DMS 273 (cell line): Measurements from ENCODE around the gene TMTC1.
A peak's percentile ranks its signal among the peaks of the same experiment; 100 is the strongest.
"Not testable (repeated sequence)": the region's sequence is repeated elsewhere in the genome, so short reads cannot be mapped to it uniquely, and the experiment has no call there.

ENCODE experiments used
- DNase-seq: peaks from one replicate; lab custom pipeline; 2025; ENCODE audit not compliant: unreplicated experiment; lab: John Stamatoyannopoulos, UW

TMTC1 gene

DNA sequence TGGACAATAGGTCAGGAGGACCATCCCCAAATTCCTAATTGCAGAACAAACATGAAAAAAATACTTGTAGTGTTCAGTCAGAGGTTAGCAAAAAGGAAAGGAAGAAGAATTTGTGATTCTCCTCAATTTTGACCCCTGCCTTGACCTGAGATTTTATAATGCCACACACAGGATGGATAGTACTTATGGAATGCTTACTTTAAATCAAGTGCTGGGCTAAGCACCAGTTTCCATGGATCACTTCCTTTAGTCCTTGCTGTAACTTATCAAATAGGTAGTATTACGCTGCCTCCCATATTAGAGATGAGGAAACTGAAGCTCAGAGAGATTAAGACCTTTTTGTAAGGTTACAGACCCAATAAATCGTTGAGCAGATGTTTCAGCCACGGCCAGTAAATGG is 205.0 kb downstream of the TMTC1 start:
- DNase-seq, result no peak

DNA sequence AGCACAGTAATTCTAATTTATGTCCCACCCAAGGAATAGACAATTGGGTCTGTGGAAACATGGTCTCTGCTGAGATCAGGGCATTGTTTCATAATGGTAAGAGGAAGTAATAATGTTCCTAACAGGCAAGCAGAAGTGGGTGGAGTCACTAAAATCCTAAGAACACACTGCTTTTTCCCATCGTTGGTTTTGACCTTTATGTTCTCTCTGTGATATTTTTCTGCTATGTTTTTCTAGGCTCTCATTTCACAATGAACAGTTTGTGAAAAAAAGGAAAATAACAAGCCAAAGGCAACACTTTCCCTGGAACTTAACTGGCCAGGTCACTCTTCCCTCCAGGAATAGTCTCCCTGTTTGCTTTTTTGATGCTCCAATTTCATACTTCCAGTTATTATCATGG is 205.7 kb downstream of the TMTC1 start:
- DNase-seq, result no peak

DNA sequence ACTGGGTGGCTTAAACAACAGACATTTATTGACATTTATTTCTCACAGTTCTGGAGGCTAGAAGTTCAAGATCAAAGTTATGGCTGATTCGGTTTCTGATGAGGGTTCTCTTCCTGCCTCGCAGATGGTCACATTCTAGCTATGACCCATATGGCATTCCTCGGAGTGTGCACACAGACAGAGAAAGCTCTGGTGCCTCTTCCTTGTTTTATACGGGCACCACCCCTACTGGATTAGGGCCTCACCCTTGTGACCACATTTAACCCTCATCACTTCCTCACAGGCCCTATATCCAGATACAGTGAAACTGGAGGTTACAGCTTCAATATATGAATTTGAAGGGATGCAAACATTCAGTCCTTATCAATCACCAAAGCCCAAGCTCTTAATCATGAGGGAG is 209.2 kb downstream of the TMTC1 start:
- DNase-seq, result no peak

DNA sequence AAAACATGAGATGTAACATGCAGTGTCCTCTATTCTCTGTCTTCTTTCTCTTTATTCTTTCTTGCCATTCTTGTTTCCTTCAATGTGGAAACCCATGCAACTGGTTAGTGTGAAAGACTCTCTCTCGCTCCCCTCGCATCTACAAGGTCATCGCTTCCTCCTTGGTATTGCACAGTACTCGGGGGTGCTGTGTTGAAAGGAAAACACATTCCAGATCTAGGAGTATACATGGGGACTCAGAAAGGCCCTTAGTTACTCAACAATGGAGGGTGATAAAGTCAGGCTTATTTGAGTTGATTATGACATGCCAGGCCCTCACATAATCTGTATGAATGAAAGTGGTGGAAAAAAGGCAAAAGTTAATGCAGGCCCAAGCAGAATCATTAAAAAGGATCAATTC is 210.8 kb downstream of the TMTC1 start:
- DNase-seq, result no peak

DNA sequence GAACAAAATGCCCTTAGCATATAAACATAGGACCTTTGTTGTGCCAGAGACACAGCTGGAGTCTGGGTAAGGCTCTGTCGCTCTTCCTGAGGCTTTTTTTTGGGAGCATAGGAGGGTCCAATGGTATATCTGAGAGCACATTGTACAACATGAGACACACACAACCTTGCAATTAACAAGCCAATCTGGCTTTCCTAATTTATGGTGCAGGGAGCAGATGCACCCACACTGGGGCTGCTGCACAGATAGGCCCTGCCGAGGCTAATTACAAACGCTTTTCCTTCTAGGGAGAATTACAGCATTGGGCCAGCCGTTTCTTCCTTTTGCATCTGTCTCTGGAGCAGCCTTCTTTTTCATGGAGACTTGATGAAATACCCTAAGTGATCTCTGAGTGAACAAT is 211.3 kb downstream of the TMTC1 start:
- DNase-seq, result peak; percentile 24

DNA sequence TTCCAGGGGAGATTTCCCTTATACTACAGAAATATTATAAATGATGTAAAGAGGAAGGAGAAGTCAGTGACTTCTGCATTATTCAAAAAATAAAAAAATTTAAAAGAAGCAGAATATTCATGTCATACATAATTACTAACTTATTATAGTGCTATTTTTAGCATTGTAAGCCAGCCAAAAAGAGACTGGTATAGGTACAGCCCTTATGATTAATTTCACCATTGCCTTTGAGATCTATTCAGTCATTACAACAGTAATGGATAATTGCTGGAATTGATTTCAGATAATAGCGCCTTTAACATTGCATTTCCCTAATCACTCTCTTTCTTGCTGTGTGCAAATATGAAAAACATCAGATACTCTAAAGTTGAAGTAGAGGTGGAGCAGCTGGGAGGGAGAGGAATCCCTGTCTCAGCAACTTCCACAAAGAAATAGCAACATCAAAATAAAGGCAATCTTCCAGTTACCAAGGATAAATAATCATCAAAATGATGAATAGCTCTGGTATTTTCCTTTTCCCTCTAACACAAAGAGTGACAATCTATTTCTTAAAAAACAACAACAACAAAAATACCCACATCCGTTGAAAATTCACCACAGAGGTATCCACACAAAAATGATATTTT is 214.5 kb downstream of the TMTC1 start:
- no peak for DNase-seq

DNA sequence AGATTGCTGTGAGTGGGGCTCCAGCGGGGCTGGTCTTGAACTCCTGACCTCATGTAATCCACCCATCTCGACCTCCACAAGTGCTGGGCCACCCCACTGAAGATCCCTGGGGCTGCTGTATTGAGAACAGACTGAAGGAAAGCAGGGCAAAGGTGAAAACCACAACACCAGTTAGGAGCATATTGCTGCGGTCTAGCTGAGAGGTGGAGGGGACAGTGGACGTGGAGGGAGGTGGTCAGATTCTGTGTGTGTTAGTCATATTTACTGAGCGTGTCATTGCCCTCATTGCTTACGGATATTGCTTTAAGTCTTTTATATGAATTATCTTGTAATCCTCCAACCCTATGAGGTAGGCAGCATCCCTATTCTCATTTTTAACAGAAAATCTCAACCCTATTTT is 217.3 kb downstream of the TMTC1 start:
- no peak for DNase-seq

DNA sequence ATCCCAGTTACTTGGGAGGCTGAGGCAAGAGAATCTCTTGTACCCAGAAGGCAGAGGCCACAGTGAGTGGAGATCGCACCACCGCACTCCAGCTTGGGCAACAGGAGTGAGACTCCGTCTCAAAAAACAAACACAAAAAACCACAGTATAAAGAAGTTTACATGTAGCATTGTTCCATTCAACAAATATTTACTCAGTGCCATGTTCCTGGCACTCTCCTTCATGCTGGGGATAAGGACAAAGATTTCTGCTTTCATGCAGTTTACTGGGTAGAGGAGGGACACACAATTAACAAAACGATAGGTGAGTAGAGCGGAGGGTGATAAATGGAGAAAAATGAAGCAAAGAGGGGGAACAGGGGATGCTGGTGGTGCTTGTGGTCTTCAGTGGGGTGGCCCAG is 218.0 kb downstream of the TMTC1 start:
- no peak for DNase-seq

DNA sequence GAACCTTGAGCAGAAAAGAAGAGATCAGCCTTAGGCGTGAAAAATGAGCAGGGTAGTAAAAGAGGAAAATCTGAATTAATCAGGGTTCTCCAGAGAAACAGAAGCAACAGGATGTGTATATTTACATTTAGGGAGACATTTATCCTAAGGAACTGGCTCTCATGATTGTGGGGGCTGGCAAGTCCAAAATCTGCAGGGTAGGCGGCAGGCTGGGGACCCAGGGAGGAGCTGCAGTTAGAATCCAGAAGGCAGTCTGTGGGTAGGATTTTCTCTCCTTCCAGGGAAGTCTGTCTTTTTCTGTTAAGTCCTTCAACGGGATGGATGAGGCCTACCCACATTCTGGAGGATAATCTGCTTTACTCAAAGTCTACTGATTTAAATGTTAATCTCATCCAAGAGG is 218.8 kb downstream of the TMTC1 start:
- no peak for DNase-seq

DNA sequence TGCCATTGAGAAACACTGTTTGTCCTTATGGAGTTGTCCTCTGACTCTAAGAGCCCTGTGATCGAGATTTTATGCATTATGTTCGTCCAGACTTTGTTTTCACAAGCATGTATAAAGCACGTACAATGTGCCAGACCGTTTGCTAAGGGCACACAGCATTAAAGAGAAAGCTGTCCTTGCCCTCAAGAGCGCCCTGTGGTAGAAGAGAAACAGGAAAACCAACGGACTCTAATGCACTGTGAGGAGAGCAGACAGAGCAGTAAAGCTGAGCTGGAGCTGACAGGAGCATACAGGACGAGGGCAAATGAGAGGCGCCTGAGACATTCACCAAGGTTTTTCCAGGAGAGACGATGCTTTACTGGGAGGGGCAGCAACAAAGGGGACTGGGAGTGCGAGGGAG is 220.1 kb downstream of the TMTC1 start:
- DNase-seq, result no peak

DNA sequence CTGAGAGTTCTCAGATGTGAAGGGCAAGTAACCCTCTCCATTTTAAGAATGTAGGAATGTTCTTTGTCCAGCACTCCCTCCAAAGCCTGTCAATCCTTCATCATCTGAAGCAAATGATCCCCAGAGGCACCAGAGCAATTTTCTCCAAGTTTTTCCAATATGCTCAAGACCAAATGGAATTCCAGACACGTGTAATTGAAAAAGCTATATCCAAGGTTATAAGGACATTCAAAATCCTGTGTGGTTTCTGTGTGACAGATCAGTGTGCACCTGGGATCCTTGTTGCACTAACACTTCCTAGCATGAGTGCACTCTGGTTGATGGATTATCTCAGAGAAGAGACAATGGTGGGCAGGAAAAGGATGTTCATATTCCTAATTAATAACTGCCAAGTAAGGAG is 220.7 kb downstream of the TMTC1 start:
- no peak for DNase-seq

DNA sequence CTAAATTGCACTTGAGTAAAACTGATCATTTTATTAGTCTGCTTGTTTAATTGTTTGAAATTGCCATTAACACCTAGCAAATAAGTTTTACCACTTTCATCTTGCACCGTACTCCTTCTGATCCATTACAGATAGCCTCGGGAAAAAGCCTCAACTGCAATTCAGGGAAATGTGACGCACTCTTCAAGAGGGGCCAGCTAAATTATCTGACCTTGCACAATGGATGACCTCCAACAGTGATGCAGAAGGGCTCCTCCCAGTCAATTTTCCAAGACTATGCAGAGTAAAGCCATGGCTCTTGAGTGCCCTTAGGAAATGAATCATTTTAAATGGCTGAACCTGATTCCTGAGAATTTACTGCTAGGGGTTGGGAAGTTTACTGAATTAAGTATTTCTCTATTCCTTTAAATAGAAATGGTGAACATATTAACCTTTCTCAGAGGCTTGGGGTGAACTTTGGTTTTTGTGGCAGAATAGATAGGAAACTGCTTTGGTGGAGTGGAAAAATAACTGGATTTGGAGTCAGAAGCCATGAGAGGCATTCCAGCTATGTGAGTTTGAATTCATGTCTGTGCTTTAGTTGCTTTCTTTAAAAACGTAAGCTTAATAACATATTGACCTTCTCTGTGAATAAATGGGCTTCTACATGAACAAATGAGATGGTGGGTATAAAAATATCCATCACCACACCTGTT is 221.5 kb downstream of the TMTC1 start:
- DNase-seq, result no peak

DNA sequence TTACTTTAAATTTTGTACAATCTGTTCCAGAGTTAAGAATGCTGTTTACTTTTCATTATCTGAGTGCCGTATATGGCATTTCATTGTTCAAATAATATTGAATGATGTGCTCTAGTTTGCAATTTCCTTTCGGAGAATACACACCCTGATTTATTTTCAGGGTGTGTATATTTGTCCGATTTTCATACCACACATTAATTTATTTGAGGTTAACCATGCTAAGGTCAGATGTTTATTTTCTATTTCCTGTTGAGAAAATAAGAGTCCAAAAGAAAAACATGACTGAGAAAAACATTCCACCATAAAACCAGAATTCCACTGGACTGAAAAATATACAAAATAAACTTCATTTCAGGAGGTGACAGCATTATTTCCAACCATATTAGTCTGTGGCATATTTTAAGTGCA is 222.1 kb downstream of the TMTC1 start:
- no peak for DNase-seq

DNA sequence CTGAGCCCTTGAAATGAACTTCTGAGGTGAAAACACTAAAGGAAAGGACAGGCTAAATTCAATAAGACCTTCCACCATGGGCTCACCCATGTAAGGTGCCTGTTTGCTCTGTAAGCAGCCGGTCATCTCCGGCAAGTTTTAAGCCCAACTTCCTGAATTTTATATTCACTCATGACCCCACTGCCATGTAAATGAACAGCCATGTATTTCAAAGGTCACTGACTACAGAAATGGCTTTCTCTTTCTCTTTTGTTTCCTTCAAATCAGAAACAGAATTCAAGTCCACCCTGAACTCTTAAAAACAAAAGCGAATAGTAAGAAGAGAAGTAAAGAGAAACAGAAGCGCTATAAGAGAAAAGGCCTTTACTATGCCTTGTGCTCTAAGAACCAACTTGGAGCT is 224.5 kb downstream of the TMTC1 start:
- no peak for DNase-seq

DNA sequence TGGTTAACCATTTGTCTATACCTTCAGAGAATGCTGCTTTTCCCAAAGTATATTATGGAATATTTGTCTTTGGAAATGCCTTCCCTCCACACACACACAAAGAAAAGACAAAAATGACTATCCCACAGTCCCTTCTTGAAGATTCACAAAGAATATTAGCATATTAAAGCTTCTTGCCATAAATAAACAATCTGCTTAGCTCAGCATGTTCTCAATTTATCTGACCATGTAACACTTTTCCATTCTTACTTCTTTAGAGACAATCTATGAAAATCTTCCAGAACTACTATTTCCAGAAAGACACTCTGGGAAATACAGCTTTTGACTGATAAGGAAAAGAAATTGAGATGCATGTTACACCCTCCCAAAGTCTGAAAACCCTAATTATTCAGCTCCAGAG is 227.4 kb downstream of the TMTC1 start:
- DNase-seq, result no peak

DNA sequence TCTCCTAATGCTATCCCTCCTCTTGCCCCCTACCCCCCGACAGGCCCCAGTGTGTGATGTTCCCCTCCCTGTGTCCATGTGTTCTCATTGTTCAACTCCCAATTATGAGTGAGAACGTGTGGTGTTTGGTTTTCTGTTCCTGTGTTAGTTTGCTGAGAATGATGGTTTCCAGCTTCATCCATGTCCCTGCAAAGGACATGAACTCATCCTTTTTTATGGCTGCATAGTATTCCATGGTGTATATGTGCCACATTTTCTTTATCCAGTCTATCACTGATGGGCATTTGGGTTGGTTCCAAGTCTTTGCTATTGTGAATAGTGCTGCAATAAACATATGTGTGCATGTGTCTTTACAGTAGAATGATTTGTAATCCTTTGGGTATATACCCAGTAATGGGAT is 228.3 kb downstream of the TMTC1 start:
- not testable (repeated sequence) for DNase-seq

DNA sequence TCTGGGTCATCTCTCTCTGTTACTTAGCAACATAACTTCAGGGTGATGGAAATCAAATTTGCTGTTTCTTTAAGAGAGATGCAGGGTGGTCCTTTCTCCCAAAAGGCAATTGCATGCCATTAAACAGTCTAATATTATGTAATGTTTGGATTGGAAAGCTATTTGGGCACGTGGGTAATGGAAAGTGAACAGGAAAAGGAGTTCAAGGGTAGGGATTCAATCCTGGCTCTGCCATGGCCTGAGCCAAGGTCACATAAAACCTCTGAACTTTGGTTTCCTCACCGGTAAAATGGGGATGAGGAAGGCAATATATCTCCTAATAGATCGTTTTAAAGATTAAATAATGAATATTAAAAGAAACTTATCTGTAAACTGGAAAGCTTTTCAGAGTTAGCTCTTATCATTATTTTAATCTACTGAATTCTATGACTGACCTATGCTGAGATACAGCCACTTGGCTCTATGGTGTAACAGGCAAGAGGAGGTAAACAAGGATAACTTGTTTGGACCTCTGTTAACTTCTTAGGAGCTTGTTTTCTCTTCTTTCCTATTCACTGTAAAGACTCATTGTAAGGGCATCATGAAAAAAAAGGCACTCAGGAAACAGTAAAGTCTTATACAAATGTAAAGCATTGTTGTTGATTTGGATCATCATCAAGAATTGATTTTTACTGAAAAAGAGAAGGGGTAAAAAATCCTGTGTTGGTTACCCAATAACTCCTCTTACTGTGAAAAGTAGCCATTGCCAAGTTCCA is 230.6 kb downstream of the TMTC1 start:
- DNase-seq, result no peak

DNA sequence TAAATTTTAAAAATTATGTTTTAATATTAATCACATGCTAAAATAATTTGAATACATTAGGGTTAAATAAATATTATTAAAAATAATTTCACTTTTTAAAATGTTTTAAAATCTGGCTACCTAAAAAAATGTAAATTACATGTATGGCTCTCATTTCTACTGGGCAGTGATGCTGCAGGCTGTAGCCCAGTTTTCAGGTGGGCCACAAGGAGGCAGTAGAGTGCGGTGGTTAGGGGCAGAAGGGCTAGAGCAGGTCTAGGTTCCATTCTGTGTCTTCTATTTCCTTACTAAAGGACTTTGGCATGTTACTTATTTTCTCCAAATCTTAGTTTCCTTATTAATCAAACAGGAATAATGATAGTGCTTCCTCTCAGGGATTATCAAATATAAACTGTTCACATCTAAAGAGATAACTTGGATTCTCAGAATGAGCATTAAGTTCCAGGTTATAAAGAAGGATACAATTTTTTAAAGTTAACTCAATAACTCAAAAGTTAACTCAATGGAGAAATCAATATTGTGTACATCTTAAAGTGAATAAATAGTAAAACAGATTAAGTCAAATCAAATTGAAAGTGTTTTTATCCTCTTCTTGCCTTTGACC is 231.3 kb downstream of the TMTC1 start:
- peak; percentile 67 for DNase-seq

DNA sequence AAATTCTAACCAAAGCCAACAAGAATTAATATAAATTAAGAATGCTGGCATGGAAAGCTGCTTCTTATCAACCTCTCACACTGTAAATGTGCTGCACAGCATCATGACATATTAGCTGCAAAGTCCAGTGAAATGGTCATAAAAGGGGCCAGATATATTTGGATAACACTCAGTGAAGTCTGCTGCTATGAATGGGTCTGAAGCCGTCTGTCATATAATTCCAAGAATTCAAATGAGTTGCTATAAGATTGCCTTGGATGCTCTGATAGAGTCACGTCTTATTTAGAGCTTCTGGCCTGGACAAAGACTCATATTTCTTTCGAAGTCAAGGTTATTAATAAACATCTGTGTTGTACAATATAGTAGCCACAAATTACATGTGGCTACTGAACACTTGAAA is 231.9 kb downstream of the TMTC1 start:
- no peak for DNase-seq

DNA sequence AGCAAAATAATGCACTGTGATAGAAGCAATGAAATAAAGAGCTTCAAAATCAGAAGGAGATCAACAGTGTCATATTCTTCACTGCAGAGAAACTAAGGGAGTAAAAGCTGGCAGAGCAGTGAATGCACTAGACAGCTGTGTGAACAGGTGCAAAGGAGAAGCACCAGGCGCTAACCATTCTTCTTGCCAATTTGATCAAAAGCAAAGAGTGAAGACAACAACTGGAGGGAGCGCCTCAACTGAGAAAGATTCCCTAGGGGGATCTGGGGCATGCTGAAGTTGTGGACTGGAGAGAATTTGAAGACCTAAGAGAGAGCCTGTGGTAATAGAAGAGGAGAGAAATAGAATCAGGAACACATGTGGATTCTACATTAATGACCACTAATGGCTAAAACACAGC is 235.9 kb downstream of the TMTC1 start:
- DNase-seq, result peak; percentile 30

DNA sequence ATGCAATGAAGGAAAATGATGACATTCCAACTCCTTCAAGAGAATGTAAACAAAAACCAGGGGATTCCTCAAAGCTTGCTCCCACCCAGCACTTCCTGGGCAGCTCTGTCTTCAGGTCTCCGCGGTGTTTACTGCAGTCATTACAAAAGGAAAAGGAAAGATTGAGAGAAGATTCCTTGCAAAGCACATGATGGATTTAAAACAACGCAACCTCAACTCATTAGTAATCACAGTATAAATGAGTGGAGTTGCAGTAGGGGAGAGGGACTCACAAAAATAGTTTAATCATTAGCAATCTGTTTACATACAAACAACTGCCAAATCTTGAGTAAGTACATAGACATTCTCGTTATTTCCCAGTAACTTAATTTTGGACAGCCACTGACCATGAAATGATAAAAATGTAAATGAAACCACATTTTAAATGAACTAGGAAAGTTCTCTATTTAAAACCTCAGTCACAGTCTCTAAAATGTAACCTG is 236.6 kb downstream of the TMTC1 start:
- DNase-seq, result no peak

DNA sequence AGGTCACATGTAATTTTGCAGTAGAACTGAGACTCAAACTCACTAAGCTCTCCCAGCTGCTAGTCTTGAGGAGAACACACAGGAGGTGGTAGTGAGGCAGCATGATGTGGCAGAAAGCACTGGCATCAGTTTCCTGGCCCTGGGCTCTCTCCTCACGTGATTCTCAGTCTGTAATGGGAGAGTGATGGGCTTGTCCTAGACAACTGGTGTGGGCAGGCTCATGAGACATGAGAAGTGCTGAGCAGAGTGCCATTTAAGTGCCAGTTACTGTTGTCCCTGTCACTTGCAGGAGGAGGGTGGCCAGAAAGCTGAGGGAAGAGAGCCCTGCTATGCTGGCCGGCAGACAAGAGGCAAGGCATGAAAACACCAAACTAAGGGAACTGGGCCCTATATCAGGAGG is 237.7 kb downstream of the TMTC1 start:
- DNase-seq, result no peak
